Thoracic aorta (tissue), 2 donors: ENCODE data around the gene SUPT16H. TPM values are rescaled to one million over a fixed set of nuclear protein-coding genes. Genes with fewer than 3 reads are reported as not detected.

Experiments
- ATAC-seq: fragments of 150-250 bp; one replicate; pipeline ENCODE4 v1.8.0; 2017; ENCODE audit warnings: low read depth; ENCODE audit not compliant: insufficient number of reproducible peaks, low FRiP score
- DNase-seq: peaks from one replicate; pipeline ENCODE4 v3.0.0-alpha.2; 2020; ENCODE audit warnings: low spot score
- H3K27ac ChIP-seq, 2 donors: fragments of 200-600 bp; sonication (generic); 1 replicate in 1 of 2; 2 replicates in 1 of 2; pipeline ENCODE4 v1.5.1; 2016; ENCODE audit warnings: mild to moderate bottlenecking in 2 of 2, moderate library complexity in 2 of 2
- H3K27me3 ChIP-seq: fragments of 200-600 bp; sonication (generic); replicated peaks from 2 replicates; pipeline ENCODE4 v1.6.0; 2016; ENCODE audit warnings: mild to moderate bottlenecking; ENCODE audit not compliant: insufficient read depth
- H3K36me3 ChIP-seq: fragments of 200-600 bp; sonication (generic); one replicate; pipeline ENCODE4 v1.5.1; 2016
- H3K4me1 ChIP-seq, 2 donors: fragments of 200-600 bp; sonication (generic); 1 replicate in 1 of 2; 2 replicates in 1 of 2; pipeline versions ENCODE4 v1.5.1 to v1.6.0; 2016; ENCODE audit warnings: low read depth in 2 of 2, mild to moderate bottlenecking in 1 of 2; ENCODE audit not compliant: control insufficient read depth in 1 of 2
- H3K4me3 ChIP-seq: fragments of 200-600 bp; sonication (generic); 2 replicates; pipeline ENCODE4 v1.5.1; 2016; ENCODE audit warnings: mild to moderate bottlenecking
- H3K9me3 ChIP-seq: fragments of 200-600 bp; sonication (generic); 2 replicates; pipeline ENCODE4 v1.5.1; 2016
- CTCF ChIP-seq: fragments of 200-600 bp; sonication (generic); IDR thresholded peaks from one replicate; pipeline ENCODE4 v1.5.1; 2019; ENCODE audit warnings: antibody characterized with exemption
- total RNA-seq, 2 donors: library from RNA; depleted of rRNA; stranded (reverse); fragments of >200 nt; gene quantifications; one replicate each; pipeline versions ENCODE4 v1.1.0 to v1.2.3, GENCODE V29; 2016

The SUPT16H gene
- total RNA-seq, 2 donors from 2014 or later: 48.1 to 87.3 TPM

- no peak for TF ChIP-seq CTCF
- Histone ChIP-seq H3K4me1 (no peaks in the 10 kb centered on the region), H3K27me3 (no peaks in the 10 kb centered on the region), H3K9me3 (no peaks in the 10 kb centered on the region), H3K36me3 (peaks cover 82% of the 10 kb centered on the region), H3K4me3 (no peak overlapping the region), H3K27ac (no peak overlapping the region)
- DNase-seq: no peak
- ATAC-seq: no peak
Observed at GRCh38 chr14:21399311-21399870, 15.6 kb upstream of the SUPT16H start.

GRCh38 chr14:21398901-21399300 is 15.1 kb upstream of the SUPT16H start:
- peaks cover 84% of the 10 kb centered on the region for H3K36me3 ChIP-seq
- no peaks in the 10 kb centered on the region for H3K27me3 ChIP-seq
- no peaks in the 10 kb centered on the region for H3K9me3 ChIP-seq
- TF ChIP-seq CTCF: no peak
- no peak for DNase-seq
- no peak for ATAC-seq
- H3K4me3 ChIP-seq: no peak overlapping the region
- H3K4me1 ChIP-seq: no peaks in the 10 kb centered on the region
- H3K27ac ChIP-seq: no peak overlapping the region

- Histone ChIP-seq H3K27ac (no peak overlapping the region), H3K9me3 (no peaks in the 10 kb centered on the region), H3K27me3 (no peaks in the 10 kb centered on the region), H3K4me1 (no peaks in the 10 kb centered on the region), H3K4me3 (no peak overlapping the region), H3K36me3 (peaks cover 84% of the 10 kb centered on the region)
- ATAC-seq: no peak
- no peak for DNase-seq
- no peak for TF ChIP-seq CTCF
Observed at GRCh38 chr14:21395450-21395849, 11.6 kb upstream of the SUPT16H start.

GRCh38 chr14:21385188-21385904 is 1.5 kb upstream of the SUPT16H start:
- no peaks in the 10 kb centered on the region for H3K9me3 ChIP-seq
- H3K27me3 ChIP-seq: no peaks in the 10 kb centered on the region
- DNase-seq (no peak), ATAC-seq (no peak)
- peak overlapping the region; percentile 94 to 95 for H3K27ac ChIP-seq
- peak overlapping the region; percentile 75 for H3K4me3 ChIP-seq
- peaks cover 22% of the 10 kb centered on the region for H3K36me3 ChIP-seq
- TF ChIP-seq CTCF: no peak
- peaks cover 17 to 21% of the 10 kb centered on the region in 2 donors for H3K4me1 ChIP-seq

GRCh38 chr14:21384494-21384851 is 654 bp upstream of the SUPT16H start:
- Histone ChIP-seq H3K9me3 (no peaks in the 10 kb centered on the region), H3K4me1 (peaks cover 21% of the 10 kb centered on the region in 2 donors), H3K27ac (peak overlapping the region; percentile 94 to 95), H3K36me3 (peaks cover 13% of the 10 kb centered on the region), H3K4me3 (peak overlapping the region; percentile 75), H3K27me3 (no peaks in the 10 kb centered on the region)
- no peak for TF ChIP-seq CTCF
- ATAC-seq (peak; percentile 29), DNase-seq (no peak)
